HG02588 (cell line): ENCODE data around the gene NINL.

Experiments used
- ATAC-seq: cut with Tn5 transposase; IDR thresholded peaks from one replicate; pipeline ENCODE4 v1.9.1; 2021; ENCODE audit warnings: mild to moderate bottlenecking, moderate library complexity; ENCODE audit not compliant: unreplicated experiment

The NINL gene

DNA sequence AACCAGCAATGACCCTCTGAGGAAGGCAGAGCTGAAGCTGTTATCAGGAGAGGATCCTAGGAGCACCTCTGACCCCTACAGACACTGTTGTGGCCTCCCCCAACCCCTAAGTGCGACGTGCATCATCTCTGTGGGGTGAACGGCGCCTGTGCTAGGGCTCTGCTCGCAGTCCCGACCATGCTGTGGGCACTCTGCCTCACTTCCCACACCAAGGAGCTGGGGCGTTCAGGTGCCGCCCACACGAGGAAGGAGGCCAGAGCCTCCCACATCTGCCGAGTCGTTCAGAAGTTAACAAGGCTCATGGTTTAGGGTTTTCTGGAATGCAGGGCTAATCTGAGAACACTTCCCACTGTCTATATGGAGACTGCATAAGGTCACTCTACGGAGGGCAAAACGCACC is 115.8 kb downstream of the NINL start:
- no peak for ATAC-seq

DNA sequence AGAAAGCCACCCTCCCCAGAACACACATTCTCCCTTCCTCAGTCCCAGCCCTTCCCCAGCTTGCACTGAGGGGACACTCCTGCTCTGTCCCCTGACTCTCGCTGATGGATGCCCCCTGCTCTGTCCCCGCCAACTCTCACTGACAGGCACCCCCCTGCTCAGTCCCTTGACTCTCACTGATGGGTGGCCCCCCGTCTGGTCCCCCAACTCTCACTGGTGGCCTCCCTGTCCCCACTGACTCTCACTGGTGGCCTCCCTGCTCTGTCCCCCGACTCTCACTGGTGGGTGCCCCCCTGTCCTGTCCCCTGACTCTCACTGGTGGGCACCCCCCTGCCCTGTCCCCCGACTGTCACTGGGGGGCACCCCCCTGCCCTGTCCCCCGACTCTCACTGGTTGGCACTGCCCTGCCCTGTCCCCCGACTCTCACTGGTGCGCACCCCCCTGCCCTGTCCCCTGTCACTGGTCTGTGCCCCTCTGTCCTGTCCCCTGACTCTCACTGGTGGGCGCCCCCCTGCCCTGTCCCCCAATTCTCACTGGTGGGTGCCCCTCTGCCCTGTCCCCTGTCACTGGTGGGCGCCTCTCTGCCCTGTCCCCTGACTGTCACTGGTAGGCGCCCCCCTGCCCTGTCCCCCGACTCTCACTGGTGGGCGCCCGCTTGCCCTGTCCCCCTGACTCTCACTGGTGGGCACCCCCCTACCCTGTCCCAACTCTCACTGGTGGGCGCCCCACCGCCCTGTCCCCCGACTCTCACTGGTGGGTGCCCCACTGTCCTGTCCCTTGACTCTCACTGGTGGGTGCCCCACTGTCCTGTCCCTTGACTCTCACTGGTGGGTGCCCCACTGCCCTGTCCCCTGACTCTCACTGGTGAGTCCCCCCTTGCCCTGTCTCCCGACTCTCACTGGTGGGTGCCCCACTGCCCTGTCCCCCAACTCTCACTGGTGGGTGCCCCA is 116.9 kb downstream of the NINL start:
- ATAC-seq: no peak

DNA sequence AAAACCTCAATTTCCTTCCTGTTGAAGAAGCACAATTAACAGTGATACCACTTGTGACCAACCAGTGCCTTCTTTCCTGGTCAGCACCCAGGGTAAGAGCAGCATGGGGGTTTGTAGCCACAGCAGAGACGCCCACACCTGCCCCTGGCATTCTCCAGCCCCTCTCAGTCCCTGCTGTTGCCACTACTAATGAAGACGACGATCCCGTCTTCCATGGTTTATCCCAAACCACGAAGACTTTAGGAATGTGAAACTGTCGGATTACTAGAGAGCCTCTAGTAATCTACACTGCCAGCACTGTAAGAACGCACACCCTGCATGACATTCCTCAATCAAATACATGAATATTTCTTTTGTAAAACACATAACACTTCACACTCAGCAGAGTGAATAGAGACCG is 117.9 kb downstream of the NINL start:
- no peak for ATAC-seq

DNA sequence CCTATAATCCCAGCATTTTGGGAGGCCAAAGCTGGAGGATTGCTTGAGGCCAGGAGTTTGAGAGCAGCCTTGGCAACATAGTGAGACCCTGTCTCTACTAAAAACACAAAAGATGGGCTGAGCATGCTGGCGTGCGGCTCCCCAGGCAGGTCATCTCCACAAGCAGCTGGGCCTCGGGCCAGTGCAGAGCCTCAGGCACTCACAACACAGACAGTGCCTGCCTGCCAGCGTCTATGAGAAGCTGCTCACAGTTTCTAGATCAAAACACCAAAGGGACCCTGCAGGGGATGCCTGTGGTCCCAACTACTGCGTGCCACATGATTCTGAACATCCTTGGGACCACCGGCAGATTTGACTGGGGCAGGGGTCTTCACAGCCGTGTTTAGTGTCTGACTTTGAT is 118.5 kb downstream of the NINL start:
- ATAC-seq: no peak

DNA sequence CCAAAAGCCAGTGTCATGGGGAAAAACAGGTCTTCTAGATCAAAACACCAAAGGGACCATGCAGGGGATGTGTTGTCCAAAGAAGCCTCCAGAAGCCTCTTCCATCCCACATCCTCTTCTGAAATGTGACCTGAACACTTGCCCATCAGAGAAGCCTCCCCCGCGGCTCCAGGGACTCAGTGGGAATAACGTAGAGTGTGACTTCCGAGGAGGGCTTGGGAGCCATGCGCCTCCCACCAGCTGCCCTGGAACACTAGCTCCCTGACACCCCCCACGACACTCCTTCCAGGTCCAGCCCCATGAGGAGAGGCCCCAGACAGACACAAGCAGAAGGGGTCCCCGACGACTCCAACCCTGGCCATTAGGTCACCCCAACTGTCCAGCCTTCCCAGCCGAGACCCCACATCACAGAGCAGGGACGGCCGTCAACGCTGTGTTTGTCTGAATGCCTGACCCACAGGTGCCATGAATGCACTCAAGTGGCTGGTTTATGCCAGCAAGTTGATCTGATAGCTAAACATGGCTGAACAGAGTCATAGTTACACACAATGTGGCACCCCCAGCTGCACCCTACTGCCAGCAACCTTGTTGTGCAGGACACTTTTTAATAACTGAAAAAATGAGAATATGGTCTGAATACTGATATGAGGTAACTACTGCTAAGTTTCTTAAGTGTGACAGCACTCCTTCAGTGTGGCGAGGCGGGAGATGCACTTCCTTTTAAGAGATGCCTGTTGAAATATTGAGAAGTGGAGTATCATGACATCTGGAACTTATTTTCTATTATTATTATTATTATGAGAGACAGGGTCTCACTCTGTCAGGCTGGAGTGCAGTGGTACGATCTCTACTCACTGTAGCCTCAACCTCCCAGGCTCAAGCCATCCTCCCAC is 119.8 kb downstream of the NINL start:
- no peak for ATAC-seq

DNA sequence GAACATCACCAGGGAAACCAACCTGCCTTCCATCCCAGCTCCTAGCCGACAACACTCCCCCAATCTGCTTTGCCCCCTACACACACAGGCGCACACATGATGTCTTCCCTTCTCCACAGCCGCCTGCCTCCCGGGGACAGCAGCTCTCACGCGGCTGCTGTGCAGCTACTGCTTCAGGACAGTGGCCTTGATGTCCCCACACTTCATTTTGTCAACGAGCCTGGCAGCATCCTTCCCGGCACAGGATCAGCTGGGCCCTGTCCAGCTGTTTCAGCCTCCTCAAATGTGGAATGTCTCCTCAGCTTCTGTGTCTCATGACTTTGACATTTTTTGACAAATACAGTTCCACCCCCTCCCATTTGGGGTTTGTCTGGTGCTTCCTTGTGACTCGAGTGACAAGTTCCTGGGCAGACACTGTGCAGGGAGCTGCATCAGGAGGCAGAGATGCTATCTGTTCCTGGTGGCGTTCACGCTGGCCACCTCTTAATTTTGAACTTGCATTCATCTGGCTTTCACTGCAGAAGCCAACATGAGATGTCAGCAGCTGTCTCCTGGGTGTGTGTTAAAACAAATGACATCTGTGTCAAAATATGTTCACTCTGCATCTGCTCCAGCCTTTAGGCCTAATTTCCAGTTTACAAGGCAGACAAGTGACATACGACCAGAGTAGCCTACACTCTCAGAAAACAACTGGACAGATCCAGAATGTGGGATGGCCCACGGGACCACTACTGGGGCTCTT is 120.7 kb downstream of the NINL start:
- no peak for ATAC-seq

DNA sequence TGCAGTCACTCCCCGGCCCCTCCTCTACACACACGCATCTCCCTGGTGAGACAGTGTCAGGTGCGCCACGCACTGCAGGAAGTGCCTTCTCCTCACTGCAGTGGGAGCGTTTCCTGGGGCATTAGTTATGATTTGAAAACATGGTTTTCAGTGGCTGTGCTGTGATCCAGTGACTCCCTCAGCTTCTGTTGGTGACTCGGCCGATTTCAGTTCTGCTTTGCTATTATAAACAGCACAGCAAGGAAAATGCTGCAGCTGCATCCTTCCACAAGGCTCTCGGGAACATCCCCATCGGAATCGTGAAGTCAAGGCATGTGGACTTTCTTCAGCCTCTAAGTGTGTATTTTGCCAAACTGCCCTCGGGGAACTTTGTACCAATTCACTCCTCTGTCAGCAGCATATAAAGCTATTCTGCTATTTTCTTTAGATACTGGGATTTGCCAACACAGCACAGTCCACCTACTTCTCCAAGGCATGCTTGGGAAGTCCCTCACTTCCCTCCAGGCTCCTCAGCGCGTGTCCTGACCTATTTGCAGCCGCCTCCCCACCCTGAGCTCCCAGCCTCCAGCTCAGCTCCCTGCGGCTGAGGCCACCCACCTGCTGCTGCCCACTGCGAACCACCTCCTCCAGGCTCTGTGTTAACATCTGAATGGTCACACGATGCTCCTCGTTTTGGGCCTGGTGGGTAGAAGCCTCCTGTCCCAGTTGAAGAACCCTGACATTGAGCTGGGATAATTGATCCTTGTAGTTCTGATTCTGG is 123.4 kb downstream of the NINL start:
- ATAC-seq: no peak

DNA sequence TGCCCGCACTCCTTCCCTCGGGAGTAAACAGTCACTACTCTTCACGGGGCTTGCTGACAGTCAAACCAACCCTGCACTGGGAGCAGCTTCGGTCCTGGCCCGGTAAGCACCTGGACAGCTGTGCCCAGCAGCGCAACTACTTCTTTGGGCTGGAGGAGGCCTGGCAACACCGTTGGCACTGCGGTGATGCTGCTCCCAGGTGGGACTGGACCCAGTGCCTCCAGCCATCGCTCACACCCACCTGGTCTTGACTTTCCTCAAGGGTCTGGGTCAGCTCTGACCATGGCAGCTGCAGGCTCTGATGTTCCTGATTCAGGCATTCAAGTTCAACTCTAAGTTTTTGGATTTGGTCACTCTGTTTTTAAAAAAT is 124.1 kb downstream of the NINL start:
- ATAC-seq: no peak

DNA sequence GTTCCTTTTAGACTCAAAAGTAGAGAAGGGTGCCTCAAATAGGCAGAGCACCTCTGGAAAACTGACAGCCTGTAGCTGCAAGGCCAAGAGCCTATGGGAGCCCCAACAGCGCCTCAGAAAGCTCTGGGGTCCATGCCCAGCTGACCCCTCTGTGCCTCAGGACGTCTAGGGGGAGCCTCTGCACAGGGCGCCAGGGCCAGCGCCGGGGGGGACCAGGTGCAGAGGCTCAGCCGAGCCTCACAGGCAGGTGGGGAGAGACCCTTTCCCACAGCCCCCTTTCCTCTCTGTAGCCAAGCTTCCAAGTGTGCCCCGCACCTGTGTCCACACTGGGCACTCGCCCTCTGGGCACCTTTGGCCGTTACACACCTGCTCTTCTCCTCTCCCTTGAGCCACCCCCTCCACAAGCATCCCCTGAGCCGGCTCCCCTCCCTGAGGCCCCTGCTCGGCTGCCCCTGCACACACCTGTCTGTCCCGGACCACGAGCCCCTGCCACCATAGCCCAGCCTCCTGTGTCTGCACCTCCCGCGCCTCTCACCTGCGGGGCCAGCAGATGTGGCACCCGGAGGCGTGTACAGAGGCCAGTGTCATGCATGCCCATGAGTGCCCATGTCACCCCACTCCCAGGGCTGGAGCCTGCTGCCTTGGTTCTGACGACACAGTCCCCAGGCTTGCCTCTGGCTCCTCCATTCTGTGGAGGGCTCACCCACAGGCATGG is 124.6 kb downstream of the NINL start:
- no peak for ATAC-seq

DNA sequence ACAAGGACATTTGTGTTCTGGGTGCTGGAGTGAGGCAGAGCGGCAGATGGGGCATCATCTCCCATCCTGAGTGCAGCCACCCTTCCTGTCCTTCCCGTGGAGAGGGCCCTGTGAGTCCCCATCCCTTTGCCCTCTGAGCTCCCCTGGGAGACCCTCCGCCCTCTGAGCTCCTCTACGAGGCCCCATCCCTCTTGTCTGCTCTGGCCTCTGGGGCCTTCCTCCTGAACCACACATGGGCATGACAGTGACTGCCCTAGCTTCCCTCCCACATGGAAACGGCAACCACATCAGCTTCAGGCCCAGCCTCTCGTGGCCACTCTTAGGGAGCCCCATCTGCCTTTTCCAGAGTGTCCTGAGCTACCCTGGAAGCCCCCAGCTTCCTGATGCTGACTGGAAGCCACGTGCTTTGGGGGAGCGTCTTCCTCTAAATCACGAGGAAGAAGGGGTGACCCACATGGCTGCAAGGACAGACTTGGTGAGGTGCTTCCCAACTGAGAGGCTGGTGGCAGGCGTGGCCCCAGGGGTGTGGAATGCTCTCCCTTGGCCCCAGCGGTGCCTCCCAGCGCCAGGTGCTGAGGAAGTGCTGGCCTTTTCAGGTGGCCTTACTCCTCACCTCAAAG is 125.3 kb downstream of the NINL start:
- ATAC-seq: no peak

DNA sequence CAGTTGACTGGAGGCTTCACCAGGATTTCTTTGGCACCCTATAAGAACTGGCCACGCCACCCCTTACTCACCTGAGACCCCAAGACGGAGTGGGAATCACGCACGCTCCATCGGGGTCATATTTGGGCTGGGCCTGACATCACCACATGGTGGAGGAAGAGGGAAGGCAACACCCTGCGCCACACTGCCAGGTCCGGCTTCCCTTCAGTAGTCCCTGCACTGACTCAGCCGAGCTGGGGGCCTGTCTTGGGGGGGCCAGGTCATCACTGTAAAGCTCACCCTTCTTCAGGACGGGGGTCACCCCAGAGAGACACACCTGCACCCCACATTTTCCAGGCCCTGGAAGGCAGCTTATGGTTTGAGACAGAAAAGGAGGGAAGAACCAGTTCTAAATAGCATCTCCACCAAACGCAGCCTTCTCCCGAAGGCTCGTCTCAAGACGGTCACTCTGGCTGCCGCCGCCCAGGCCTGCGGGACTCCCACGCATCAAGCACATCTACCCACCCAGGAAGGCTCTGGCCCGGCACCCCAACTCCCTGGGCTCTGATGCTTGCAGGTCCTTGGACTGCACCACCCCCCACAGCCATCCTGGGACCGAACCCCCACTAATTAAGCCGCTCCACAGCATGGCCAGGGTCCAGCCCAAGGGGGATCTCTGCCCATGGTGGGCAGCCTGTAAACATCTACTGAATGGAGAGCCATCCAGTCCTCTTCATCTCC is 126.1 kb downstream of the NINL start:
- no peak for ATAC-seq

DNA sequence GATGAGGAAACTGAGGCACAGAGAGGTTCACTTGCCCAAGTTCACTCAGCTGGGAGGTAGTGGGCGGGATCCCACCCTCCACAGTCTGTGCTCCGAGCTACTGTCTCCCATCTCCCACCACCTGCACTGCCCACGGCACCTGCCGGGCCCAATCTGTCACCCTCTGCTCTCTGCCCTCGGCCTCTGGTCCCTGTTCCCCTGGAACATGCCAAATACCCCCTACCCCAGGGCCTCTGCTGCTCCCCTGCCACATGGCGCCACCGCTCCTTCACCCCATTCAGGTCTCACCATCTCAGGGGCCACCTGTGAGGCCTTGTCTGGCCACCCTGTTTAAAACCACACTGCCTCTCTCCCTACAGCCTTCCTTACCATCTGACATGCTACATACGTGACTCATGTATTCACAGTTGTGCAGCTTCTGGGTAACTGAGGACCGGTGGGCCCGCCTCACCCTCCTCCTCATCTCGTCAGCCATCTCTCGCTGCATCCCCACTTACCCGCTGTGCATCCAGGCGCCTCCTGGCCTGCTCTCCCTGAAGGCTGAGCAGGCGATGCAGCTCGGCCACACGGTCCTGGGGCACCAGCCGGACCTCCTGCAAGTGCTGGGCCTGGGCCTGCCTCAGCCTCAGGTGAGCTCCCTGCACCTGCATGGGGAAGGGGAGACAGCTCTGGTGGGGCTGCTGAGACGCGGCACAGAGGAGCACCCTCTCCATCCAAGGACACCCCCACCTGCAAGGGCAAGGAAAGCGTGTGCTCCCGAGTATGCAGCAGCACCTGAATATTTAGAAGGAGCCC is 127.2 kb downstream of the NINL start:
- ATAC-seq: no peak

DNA sequence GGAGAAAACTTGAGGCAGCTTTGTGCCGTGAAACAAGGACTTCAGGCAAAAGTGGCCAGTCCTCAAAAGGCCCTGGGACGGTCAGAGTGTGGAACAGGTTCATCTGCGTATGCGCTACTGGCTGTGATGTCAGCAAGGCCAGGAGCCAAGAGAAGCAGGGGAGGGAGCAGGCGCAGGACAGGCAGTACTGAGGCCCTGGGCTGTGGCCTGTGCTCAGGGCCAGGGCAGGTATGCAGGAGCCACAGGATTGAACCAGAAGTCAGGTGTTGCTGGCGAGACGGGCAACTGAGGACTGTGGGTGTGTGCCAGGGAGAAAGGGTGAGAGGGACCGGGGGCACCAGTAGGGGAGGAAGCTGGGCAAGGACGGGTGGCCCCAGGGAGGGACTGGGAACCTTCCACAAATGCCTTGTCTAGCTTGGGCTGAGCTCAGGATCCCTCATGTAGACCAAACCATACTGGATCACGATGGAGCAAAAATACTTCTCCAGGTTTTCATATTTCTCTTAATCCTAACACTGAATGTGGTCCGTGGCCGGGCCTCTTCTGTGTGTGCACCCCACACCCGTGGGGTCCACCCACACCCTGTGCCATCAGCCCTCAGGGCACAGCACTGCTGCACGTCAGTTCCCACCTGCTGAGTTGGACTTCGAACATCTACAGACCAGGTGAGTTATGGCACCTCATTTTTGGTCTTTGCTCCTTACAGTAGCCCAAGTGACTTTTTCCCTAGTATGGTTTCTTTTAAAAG is 131.0 kb downstream of the NINL start:
- no peak for ATAC-seq

DNA sequence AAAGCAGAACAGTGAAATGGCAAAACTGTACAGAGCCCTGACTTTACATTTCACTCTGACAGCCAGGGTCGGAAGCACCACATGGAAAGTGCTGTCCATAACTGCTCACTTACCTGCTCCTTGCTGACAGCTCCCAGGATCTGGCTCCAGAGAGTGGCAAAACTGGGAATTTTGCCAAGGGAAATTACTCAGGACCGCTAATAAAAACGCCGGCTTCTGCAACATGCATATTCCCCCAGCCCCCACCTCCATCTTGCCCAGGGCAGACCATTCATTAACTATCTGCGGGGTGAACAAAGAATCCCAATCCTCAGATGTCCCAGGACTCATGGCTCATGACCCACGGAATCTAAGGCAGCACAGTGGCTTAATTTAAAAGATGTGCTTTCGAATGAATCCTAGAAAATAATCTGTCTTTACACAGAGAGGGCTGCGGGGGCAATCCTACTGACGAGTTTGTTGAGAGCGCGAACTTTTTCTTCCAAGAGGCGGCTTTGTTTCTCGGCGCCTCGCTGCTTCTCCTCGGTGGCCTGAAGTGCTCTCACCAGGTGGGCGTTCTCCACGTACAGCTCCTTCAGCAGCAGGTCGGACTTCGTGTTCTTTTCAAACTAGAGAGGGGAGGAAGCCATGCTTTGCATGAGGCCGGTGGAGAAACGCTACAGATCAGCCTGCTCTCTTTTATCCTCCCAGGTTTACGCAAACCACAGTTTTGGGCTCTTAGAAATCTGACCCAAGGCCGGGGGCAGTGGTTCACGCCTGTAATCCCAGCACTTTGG is 132.1 kb downstream of the NINL start:
- no peak for ATAC-seq

DNA sequence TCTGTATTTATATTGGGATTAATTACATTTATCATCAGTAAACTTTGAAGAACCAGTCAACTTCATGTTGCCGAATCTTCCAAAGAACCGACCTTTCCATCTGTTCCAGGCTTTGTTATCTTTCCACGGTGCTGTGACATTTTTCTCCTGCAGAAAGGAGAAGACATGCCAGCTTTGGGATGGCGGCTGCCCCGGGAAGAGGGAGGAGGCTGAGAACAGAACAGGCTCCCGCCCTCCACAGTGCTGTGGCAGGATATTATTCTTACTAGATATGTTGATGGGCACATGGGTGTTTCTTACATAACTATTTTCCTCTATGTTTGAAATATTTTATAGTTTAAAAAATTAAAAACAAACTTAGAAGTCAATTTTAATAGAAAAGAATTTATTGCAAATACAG is 133.0 kb downstream of the NINL start:
- no peak for ATAC-seq

DNA sequence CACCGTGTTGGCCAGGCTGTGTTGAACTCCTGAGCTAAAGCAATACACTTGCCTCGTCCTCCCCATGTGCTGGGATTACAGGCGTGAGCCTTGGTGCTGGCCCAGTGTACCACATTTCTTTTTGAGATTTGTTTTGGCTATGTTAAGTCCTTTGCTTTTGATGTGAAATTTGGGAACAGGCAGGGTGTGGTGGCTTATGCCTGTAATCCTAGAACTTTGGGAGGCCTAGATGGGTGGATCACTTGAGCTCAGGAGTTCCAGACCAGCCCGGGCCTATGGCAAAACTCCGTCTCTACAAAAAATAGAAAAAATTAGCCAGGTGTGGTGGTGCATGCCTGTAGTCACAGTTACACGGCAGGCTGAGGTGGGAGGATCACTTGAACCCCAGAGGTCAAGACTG is 137.7 kb downstream of the NINL start:
- ATAC-seq: no peak

DNA sequence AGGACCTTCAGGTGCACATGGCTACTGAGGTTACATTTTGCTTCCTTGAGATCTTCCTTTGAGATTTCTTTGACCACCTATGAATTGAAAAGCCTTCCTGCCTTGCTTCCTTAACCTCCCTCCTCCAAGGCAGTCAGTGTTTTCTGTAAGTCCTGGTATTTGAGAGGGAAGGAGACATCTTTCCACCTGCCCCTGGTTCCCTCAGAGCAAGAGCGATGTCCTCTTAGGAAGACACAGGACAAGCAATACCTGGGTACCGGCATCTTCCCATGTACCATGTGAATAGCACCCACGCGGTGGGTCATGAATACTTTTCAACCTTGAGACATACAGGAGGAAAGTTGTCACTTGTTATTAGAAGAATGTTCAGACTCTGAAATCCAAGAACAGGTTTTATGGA is 140.8 kb downstream of the NINL start:
- no peak for ATAC-seq
